Measurements from ENCODE around the gene CSNK1G3.

CSNK1G3 gene

DNA sequence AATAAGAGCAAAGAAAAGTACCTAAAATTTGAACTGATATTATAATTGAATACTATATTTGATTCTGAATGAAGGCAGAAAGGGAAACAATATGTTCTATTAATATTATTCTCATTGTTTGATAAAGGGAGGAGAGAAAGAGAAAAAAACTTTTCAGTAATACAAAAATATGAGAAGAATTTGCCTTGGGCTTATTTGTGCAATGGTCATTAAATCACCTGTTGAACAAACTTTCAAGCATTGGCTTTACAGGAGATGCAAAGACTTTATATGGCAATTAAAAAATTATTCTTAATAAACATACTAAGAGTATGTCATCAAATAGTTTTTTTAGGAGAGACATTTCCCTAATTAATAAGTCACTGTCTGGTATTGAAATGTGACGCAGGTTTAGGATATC, 85.0 kb downstream of the CSNK1G3 start:
- no peak for TF ChIP-seq CTCF (conservative IDR thresholded peaks at IDR 0.05; ENCODE audit: control insufficient read depth, insufficient read depth, low read depth, low read length)
- H3K4me3 ChIP-seq (ENCODE audit: control insufficient read depth, low read depth, low read length) = no peak overlapping the region
- DNase-seq (ENCODE audit: low read depth) = no peak

DNA sequence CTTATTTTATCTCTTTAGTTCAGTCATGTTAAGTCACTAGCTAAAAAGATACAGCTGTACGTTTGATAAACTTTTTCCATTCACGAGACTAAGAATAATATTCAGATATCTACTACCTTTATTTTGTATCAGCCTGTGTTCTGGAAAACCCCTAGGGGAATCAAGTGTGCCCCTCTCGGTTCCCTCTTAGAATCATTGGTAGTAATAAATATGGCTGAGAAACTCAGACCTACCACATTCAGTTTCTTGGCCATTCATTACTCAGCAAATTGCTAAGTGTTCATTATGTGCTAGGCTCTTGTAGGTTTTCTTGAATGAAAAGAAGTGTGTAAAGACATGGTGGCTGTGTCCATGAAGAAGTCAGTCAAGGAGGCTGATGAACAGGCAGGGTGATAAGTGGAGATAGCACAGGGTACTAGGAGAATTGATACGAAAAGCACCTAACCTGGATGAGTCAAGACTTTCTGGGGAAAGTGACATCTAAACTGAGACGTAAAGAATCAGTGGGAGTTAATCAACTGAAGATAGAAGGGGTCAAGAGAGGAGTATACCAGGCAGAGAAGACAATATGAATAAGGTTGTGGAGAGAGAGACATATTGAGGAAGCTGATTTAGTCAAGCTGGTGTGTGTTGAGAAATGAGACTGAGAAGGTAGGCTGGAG, 86.2 kb downstream of the CSNK1G3 start:
- no peak for DNase-seq (ENCODE audit: low read depth)
- H3K4me3 ChIP-seq (ENCODE audit: control insufficient read depth, low read depth, low read length) = no peak overlapping the region
- TF ChIP-seq CTCF (conservative IDR thresholded peaks at IDR 0.05; ENCODE audit: control insufficient read depth, insufficient read depth, low read depth, low read length) = no peak

DNA sequence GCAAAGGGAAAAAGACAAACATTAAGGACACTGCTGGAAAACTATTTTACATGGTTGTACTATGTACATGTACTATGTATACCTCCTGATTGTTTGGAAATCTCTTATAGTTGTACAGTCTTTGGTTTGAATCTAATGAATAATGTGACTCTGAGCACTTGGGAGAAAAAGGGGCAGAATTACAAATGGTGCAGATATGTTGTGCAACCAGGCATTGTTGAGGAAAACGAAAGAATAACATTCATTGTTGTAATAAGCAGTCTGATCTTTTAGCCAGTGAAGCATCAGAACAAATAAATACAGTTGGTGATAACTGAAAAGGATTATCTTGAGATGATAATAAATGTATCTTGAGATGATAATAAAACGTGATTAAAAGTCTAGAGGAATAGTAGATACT, 87.2 kb downstream of the CSNK1G3 start:
- TF ChIP-seq CTCF (conservative IDR thresholded peaks at IDR 0.05; ENCODE audit: control insufficient read depth, insufficient read depth, low read depth, low read length) = no peak
- H3K4me3 ChIP-seq (ENCODE audit: control insufficient read depth, low read depth, low read length) = no peak overlapping the region
- DNase-seq (ENCODE audit: low read depth) = peak; percentile 10

DNA sequence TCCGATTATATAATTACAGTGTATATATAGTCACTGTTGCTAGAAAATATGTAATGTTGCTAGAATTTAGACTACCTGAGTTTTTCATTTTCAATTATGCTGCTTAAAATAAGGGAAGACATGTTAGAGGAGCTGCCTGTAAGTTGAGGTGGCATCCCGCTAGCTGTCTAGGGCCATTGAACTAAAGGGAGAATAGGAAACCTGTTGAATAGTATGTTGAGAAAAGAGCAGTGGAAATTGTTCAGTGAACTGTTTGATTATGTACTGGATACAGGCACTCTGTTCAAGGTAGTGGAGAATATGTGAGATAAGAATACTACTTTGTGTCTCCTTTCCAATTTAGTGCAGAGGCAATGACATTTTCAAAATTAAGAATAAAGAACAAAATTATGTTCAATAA, 89.6 kb downstream of the CSNK1G3 start:
- no peak for DNase-seq (ENCODE audit: low read depth)
- TF ChIP-seq CTCF (conservative IDR thresholded peaks at IDR 0.05; ENCODE audit: control insufficient read depth, insufficient read depth, low read depth, low read length) = no peak
- no peak overlapping the region for H3K4me3 ChIP-seq (ENCODE audit: control insufficient read depth, low read depth, low read length)

DNA sequence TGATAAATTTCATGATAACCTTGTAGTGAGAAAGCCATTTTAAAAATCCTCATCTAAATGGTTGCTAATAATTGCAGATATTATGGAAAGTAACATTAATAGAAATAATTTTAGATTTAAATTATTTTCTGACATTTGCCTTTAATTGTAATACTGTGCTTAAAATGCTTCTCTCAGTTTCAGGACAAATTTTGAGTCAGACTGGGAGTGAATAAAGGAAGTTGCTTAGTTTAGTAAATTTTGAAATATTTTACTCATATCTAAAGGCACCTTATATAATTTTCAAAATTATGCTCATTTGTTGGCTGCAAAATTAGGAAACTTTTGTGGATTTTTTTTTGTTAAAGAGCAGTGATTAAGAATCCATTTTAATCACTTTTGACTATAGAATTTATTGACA, 93.8 kb downstream of the CSNK1G3 start:
- DNase-seq (ENCODE audit: low read depth) = no peak
- no peak for TF ChIP-seq CTCF (conservative IDR thresholded peaks at IDR 0.05; ENCODE audit: control insufficient read depth, insufficient read depth, low read depth, low read length)
- no peak overlapping the region for H3K4me3 ChIP-seq (ENCODE audit: control insufficient read depth, low read depth, low read length)

GRCh38 chr5:123610209-123610608, 98.2 kb downstream of the CSNK1G3 start:
- TF ChIP-seq CTCF (conservative IDR thresholded peaks at IDR 0.05; ENCODE audit: control insufficient read depth, insufficient read depth, low read depth, low read length) = no peak
- peak; percentile 47 for DNase-seq (ENCODE audit: low read depth)
- no peak overlapping the region for H3K4me3 ChIP-seq (ENCODE audit: control insufficient read depth, low read depth, low read length)

Measured in fibroblast of mammary gland (primary cell).